OCI-LY7 (cell line): ENCODE data around the gene MED15.

Source experiments
- EZH2phosphoT487 ChIP-seq: fragments of 200-600 bp; sonication (generic); IDR thresholded peaks from 2 replicates; pipeline ENCODE4 v1.6.1; 2018; ENCODE audit warnings: low read depth, borderline replicate concordance, mild to moderate bottlenecking, mixed run types, antibody characterized with exemption, low read length, moderate library complexity, mixed read lengths
- TF ChIP-seq, protein P1 (sequence below): fragments of 200-600 bp; sonication (generic); conservative IDR thresholded peaks from 2 replicates; pipeline ENCODE4 v1.5.1; 2014; ENCODE audit warnings: mild to moderate bottlenecking, antibody characterized with exemption, low read length, moderate library complexity, mixed read lengths

DNA sequence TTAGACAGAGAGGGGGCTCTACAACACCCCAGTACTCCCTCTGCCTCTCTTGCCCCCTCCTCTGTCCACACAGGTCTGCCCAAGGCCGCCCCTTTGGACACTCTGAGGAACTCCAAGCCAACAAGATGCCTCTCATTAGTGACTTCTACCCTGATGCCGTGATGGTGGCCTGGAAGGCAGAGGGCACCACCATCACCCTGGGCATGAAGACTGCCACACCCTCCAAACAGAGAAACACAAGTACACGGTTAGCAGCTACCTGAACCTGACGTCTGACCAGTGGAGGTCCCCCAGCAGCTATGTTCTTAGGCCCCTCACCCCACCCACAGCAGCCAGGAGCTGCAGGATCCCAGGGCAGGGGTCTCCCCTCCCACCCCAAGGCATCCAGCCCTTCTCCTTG lies 125.1 kb downstream of the MED15 start:
- TF ChIP-seq, protein P1, sequence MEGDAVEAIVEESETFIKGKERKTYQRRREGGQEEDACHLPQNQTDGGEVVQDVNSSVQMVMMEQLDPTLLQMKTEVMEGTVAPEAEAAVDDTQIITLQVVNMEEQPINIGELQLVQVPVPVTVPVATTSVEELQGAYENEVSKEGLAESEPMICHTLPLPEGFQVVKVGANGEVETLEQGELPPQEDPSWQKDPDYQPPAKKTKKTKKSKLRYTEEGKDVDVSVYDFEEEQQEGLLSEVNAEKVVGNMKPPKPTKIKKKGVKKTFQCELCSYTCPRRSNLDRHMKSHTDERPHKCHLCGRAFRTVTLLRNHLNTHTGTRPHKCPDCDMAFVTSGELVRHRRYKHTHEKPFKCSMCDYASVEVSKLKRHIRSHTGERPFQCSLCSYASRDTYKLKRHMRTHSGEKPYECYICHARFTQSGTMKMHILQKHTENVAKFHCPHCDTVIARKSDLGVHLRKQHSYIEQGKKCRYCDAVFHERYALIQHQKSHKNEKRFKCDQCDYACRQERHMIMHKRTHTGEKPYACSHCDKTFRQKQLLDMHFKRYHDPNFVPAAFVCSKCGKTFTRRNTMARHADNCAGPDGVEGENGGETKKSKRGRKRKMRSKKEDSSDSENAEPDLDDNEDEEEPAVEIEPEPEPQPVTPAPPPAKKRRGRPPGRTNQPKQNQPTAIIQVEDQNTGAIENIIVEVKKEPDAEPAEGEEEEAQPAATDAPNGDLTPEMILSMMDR = no peak
- TF ChIP-seq EZH2phosphoT487 = no peak
